HepG2 (cell line): ENCODE measurements around the gene LXN. TPM values are rescaled to one million over a fixed set of nuclear protein-coding genes. Genes with fewer than 3 reads are reported as not detected.

Experiments
- CEBPG ChIP-seq: IDR thresholded peaks from 2 replicates; pipeline ENCODE4 v1.6.1; 2016
- EED ChIP-seq: sonication (generic); formaldehyde crosslinking; IDR thresholded peaks from 2 replicates; pipeline ENCODE4 v1.5.0; 2020; ENCODE audit warnings: mild to moderate bottlenecking, missing genetic modification reagents
- ELF4 ChIP-seq: sonication (generic); formaldehyde crosslinking; IDR thresholded peaks from 2 replicates; pipeline ENCODE4 v1.5.0; 2020; ENCODE audit warnings: missing genetic modification reagents, mild to moderate bottlenecking, moderate library complexity, borderline replicate concordance
- EZH2 ChIP-seq: conservative IDR thresholded peaks from 2 replicates; pipeline ENCODE4 v1.6.1; 2012; ENCODE audit warnings: mild to moderate bottlenecking, low read depth, low read length, moderate library complexity
- JDP2 ChIP-seq: sonication (generic); formaldehyde crosslinking; IDR thresholded peaks from 2 replicates; pipeline ENCODE4 v1.8.1; 2022; ENCODE audit warnings: missing genetic modification reagents, borderline replicate concordance
- MAF1 ChIP-seq: sonication (generic); formaldehyde crosslinking; IDR thresholded peaks from 2 replicates; pipeline ENCODE4 v1.5.0; 2020; ENCODE audit warnings: missing genetic modification reagents, borderline replicate concordance
- MAFK ChIP-seq, 2 experiments: IDR thresholded peaks in 1 of 2; conservative IDR thresholded peaks in 1 of 2; 2 replicates each; pipeline ENCODE4 v1.6.1; 2011; ENCODE audit warnings: improper control_type of control experiment in 2 of 2, low read length in 2 of 2
- MTF1 ChIP-seq: sonication (generic); formaldehyde crosslinking; IDR thresholded peaks from 2 replicates; pipeline ENCODE4 v1.5.0; 2020; ENCODE audit warnings: missing genetic modification reagents
- MXD4 ChIP-seq: IDR thresholded peaks from 2 replicates; pipeline ENCODE4 v1.6.1; 2016; ENCODE audit warnings: mild to moderate bottlenecking, missing biosample characterization, missing genetic modification reagents
- NCOA2 ChIP-seq: sonication (generic); formaldehyde crosslinking; IDR thresholded peaks from 2 replicates; pipeline ENCODE4 v1.8.0; 2022; ENCODE audit warnings: inconsistent platforms
- NFYB ChIP-seq: sonication (generic); formaldehyde crosslinking; IDR thresholded peaks from 2 replicates; pipeline ENCODE4 v1.4.0; 2020; ENCODE audit warnings: missing genetic modification reagents
- RAD21 ChIP-seq: fragments of 450-650 bp; formaldehyde crosslinking; IDR thresholded peaks from 2 replicates; pipeline ENCODE4 v1.5.0; 2020; ENCODE audit warnings: mild to moderate bottlenecking
- SOX5 ChIP-seq: IDR thresholded peaks from 2 replicates; pipeline ENCODE4 v1.6.1; 2016; ENCODE audit warnings: borderline replicate concordance
- TERF1 ChIP-seq: sonication (generic); formaldehyde crosslinking; IDR thresholded peaks from 2 replicates; pipeline ENCODE4 v1.8.0; 2022; ENCODE audit warnings: mild to moderate bottlenecking, missing genetic modification reagents, moderate library complexity
- ZBTB38 ChIP-seq: sonication (generic); formaldehyde crosslinking; IDR thresholded peaks from 2 replicates; pipeline ENCODE4 v1.5.1; 2020; ENCODE audit warnings: mild to moderate bottlenecking, missing genetic modification reagents
- ZMYM2 ChIP-seq: sonication (generic); formaldehyde crosslinking; IDR thresholded peaks from 2 replicates; pipeline ENCODE4 v1.8.0; 2022; ENCODE audit warnings: mild to moderate bottlenecking, missing genetic modification reagents
- ZNF30 ChIP-seq: sonication (generic); formaldehyde crosslinking; IDR thresholded peaks from 2 replicates; pipeline ENCODE4 v1.5.0; 2020; ENCODE audit warnings: mild to moderate bottlenecking, missing genetic modification reagents
- ZNF414 ChIP-seq: sonication (generic); formaldehyde crosslinking; IDR thresholded peaks from 2 replicates; pipeline ENCODE4 v1.5.0; 2020; ENCODE audit warnings: missing genetic modification reagents
- ZNF512 ChIP-seq: sonication (generic); formaldehyde crosslinking; IDR thresholded peaks from 2 replicates; pipeline ENCODE4 v1.4.0; 2020; ENCODE audit warnings: mild to moderate bottlenecking, missing genetic modification reagents
- ZNF609 ChIP-seq: sonication (generic); formaldehyde crosslinking; IDR thresholded peaks from 2 replicates; pipeline ENCODE4 v1.4.0; 2020; ENCODE audit warnings: mild to moderate bottlenecking, missing genetic modification reagents, borderline replicate concordance
- ZNF7 ChIP-seq: IDR thresholded peaks from 2 replicates; pipeline ENCODE4 v1.6.1; 2016; ENCODE audit warnings: missing biosample characterization, missing genetic modification reagents
- ZNF709 ChIP-seq: sonication (generic); formaldehyde crosslinking; IDR thresholded peaks from 2 replicates; pipeline ENCODE4 v1.5.0; 2020; ENCODE audit warnings: mild to moderate bottlenecking, missing genetic modification reagents
- ZNF749 ChIP-seq: sonication (generic); formaldehyde crosslinking; IDR thresholded peaks from 2 replicates; pipeline ENCODE4 v1.8.0; 2022; ENCODE audit warnings: mild to moderate bottlenecking, missing genetic modification reagents, moderate library complexity, borderline replicate concordance
- polyA plus RNA-seq, 8 experiments: library from polyadenylated mRNA; depleted of rRNA in 3 of 8; stranded (reverse) in 7 of 8; unstranded in 1 of 8; fragments of >200 nt; fragmentation: Illumina TruSeq in 4 of 8; extraction: Trizol in 4 of 8; gene quantifications; 2 replicates each; pipeline versions ENCODE4 v1.2.1 to v1.2.3, GENCODE V29; 2011 to 2016; ENCODE audit warnings: low read depth in 4 of 8, missing spikeins in 1 of 8, mixed read lengths in 1 of 8; ENCODE audit not compliant: insufficient read depth in 1 of 8
- total RNA-seq, 5 experiments: library from RNA; depleted of rRNA; stranded (reverse); fragments of >200 nt; fragmentation: Illumina TruSeq; extraction: Trizol; gene quantifications; 2 replicates each; pipeline ENCODE4 v1.2.3, GENCODE V29; 2016; ENCODE audit warnings: low read depth in 1 of 5

The LXN gene
- total and polyA plus RNA-seq, 2 of the 13 experiments (the other 11 are each of a cell fraction or from before 2014, with no cell fraction given): not detected

- TF ChIP-seq ZNF7 (no peak; the same call in 1 of the 2 replicates), TERF1 (CRISPR knock-in tag) (no peak), EED (CRISPR knock-in tag) (no peak), JDP2 (CRISPR knock-in tag) (no peak), MAFK (conservative IDR thresholded peaks at IDR 0.05 in 1 of 2, IDR thresholded peaks at IDR 0.05 in 1 of 2; ENCODE audit: low read length in 2 of 2) (no peak), NCOA2 (peak; percentile 77), MTF1 (CRISPR knock-in tag) (no peak), ZNF609 (CRISPR knock-in tag) (no peak; the same call in 1 of the 2 replicates), ZNF30 (no peak), ZNF414 (CRISPR knock-in tag) (peak; percentile 95), MAF1 (CRISPR knock-in tag) (no peak), CEBPG (peak; percentile 66), RAD21 (CRISPR knock-in tag) (peak; percentile 69; the same call in 1 of the 2 replicates), ZNF749 (CRISPR knock-in tag) (no peak; the same call in 1 of the 2 replicates), ZNF512 (CRISPR knock-in tag) (no peak), NFYB (CRISPR knock-in tag) (peak; percentile 77), SOX5 (CRISPR knock-in tag) (peak; percentile 60; the same call in 1 of the 2 replicates), ZBTB38 (CRISPR knock-in tag) (peak; percentile 53; the same call in 1 of the 2 replicates), ELF4 (CRISPR knock-in tag) (no peak), ZMYM2 (CRISPR knock-in tag) (0 out of 2 replicates have a peak, but pooled peaks have one; percentile 21), MXD4 (CRISPR knock-in tag) (peak; percentile 99), ZNF709 (peak; percentile 75; the same call in 1 of the 2 replicates), EZH2 (no peak)
Measured at GRCh38 chr3:158644345-158644908, 28.0 kb downstream of the LXN start, which contains the start of gene GFM1 (continued).
